8988T (cell line): ENCODE measurements around the gene CAV2.

Experiments
- DNase-seq: peaks from one replicate; pipeline ENCODE4 v3.0.0; 2011

The CAV2 gene

DNA sequence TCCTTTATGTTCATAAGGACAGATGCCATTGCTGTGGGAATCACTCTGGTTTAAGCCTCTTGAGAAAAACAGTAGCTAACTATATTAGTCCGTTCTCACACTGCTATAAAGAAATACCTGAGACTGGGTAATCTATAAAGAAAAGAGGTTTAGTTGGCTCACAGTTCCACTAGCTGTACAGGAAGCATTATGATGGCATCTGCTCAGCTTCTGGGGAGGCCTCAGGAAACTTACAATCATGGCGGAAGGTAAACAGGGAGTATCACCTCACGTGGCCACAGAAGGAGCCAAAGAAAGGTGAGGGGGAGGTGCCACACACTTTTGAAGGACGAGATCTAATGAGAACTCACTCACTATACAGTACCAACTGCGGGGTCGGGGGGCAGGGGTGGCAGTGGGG lies 2.9 kb upstream of the CAV2 start:
- DNase-seq = no peak

- no peak for DNase-seq
These were observed 1.8 kb upstream of the CAV2 start for GRCh38 chr7:116497708-116498107.

GRCh38 chr7:116500078-116500853 lies 728 bp downstream of the CAV2 start:
- no peak for DNase-seq

DNA sequence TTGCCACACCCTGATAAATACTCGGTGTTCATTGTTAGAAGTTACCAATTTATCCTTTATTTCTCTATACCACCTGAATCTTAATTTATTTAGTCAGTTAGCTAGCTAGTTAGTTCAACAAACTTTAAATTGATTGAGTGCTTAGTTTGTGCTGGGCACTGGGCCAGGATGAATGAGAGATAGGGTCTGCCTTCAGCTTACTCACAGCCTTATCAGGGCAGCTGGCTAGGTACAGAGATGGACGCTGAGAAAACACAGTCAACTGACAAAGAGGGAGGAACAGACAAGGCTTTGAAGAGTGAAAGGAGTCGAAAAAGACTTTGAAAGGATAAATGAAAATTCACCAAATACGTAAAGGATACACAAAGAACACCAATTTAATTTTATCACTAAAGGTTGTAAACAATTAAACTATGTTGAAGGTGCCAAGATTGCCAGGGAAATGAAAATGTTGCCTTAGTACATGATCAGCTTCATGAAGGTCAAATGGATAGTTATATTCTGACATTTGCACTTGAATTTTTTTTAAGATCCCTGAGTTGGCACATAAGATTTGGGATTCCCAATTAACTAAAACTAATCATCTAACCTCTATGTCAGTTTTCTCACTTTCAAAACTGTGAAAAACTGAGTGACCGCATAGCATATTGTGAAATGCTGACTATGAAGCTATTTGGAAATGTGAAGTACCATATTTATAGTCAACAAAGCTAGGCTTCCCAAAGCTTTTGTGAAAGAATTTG lies 2.1 kb downstream of the CAV2 start:
- DNase-seq = no peak

DNA sequence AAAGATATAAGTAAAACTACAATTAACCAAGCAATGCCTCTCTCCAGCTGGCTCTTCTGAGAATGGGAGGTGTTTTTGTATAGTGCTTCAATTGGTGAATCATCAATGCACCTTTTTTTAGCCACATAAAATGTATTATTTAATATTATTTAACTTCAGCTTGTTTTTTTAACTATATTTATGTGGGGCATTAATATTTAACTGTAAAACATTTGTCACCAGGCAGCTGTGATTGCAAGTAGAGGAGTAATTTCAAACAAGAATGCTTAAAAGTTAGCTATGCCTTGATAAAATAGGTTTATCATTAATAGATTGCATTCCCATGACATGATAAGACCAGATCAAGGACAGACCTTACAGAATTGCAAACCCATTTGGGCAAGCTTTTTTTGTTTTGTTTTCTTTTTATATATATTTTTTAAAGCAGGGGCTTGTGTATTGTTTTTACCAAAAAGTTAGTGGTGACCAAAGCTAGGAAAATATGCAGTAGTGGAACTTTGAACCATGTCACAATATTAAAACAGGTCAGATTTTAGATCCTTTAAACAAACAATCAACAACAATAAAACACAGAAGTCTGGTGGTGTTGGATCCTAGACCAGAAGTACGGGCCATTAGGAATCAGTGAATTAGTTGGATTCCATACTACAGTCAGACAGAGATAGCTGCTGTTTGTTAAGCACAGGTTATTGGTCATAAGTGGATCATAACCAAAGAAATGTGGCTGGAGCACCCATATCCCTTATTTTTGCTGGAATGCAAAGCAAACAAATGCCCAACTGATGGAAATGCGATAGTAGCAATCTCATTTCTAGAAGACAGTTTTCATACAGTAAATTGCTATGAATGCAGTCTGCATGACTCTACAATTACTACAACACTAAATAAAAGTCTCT lies 2.9 kb downstream of the CAV2 start:
- DNase-seq = no peak

DNA sequence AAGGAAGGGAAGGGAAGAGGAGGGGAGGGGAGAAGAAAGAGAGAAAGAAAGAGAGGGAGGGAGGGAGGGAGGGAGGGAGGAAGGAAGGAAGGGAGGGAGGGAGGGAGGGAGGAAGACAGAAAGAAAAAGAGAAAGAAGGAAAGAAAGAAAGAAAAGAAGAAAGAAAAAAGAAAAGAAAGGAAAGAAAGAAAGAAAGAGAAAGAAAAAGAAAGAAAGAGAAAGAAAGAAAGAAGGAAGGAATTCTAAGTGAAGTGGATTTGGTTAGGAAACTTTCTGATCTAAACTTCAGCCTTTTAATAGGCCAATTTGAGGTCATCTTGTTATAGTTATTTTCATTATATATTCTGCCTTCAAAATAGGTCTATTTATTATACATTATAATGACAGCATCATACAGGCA lies 4.3 kb downstream of the CAV2 start:
- no peak for DNase-seq

DNA sequence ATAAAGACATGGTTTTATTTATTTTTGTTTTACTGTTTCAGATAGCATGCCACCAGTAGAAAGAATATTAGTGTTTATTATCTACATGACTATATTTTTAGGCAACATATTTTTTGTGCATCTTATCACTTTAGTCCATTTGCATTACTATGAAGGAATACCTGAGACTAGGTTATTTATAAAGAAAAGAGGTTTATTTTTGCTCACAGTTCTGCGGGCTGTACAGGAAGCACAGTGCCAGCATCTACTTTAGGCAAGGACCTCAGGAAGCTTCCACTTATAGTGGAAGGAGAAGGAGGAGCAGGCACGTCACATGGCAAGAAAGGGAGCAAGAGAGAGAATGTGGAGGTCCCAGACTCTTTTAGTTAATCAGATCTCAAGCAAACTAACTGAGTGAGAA lies 5.7 kb downstream of the CAV2 start:
- DNase-seq = no peak

DNA sequence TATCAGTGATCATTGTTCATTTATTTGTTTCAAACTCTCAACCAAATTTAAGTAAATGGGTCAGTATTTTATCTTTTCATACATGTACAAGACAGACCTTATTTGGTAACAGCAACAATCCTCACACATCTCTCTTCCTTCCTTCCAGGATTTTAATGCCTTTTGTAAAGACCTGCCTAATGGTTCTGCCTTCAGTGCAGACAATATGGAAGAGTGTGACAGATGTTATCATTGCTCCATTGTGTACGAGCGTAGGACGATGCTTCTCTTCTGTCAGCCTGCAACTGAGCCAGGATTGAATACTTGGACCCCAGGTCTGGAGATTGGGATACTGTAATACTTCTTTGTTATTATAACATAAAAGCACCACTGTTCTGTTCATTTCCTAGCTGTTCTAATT lies 6.3 kb downstream of the CAV2 start:
- DNase-seq = no peak

DNA sequence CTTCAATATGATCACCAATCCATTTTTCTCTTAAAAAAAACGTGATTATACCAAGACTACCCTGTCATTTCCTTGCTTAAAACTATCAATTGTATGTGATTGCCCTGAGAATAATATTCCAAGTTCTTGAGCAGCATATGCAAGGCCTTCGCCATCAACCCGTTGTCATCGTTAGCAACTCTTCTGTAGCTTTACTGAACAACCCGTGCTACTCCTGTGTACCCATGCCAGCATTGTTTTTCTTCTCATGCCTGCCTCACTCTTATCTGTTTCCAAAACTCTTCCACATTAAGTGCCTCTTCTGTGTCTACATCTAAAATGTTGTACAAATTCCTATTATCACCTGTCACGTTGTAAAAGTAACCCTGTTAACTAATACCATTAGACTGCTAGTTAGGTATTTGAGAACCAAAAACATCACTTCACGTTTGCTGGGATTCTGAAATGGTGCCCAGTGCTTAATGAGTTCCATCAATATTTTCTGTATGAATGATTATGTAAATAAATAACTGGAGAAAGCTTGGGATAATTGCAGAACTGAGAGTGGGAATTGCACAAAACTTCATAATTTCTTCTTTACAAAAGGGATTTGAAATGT lies 10.5 kb downstream of the CAV2 start:
- no peak for DNase-seq

DNA sequence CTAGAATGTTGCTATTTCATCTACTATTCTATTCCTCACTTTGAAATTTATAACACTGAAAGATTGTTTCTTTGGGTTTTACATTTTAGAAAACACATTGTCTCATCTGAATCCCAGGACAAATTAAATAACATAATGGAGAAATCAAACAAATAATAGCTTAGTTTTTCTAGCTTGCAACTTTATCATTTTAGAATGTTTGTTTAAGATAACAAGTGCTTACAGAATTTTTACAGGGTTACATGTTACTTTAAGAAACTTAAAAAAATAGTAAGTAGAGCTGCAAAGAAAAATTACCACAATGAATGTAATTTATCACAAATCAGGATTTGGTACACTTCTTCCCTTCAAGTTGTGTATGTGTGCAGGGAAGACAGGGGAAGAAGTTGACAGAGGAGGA lies 11.3 kb downstream of the CAV2 start:
- DNase-seq = no peak

DNA sequence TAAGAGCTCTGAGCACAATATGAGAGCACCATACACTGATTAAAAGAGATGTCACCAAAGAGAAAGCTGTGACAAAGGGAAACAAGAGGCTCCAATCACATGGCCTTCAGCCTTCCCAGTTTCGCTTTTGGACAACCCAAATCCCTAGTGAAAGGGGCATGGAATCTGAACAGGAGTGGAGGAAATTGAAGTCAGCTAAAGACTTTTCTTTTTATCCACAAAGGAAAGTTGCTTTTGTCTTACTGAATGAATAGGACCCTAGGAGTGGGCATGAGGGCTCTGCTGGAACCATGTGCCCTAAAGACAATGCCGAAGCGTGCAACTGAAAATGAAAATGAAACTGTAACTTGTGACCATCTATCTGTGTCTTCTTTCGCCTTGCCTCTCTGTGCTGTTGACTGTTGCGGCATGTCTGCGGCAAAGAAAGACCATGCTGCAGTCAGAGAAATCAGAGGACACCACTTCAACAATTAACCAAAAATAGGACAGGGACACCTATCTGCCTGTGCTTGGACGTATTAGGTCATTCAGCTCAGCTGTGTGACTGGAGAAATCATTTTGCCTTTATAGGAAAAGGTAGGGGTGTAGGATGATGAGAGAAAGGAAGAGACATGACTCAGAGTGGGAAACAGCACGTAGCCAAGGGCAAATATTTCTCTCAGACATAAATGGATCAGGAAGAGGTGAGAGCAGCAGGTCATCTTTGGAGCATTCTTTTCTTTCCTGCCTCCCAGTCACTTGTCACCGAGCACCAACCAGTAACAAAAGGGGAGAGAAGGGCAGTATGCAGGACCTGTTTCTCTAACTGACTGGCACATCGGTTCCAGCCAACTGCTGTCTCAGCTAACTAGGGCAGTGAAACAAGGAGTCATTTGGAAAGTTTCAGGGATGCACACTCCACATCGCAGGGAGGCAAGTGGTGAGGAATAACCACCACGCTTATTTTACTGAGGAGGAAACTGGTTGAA lies 12.3 kb downstream of the CAV2 start:
- no peak for DNase-seq

DNA sequence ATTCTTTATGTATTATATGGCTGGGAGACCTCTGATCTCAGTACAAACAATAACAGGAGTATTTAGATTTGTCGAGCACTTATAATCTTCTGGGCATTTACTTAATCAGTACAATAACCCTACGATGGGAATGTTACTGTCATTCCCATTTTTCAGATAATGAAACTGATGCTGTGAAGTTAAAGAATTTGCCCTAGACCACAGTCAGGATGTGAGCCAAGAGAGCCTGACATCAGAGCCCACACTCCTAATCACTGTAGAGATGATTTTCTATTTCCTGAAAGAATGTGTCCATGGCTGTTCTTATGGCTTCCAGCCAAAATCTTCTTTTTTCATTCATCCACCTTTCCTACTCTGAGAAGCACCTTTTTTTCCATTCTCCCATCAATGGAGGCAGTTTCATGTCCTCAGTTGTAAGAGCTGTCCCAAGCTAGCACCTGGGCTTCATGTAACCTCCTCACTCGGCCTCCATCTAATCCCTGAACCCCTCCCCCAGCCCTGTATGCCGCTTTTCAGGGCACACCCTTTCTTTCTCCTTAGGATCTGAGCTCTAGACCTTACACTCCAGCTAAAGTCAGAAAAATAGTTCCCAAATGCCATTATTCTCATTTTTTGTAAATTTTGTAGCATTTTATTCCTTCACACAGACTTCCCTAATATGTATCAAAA lies 13.1 kb downstream of the CAV2 start:
- DNase-seq = no peak

GRCh38 chr7:116515584-116515983 lies 16.0 kb downstream of the CAV2 start:
- no peak for DNase-seq

- no peak for DNase-seq
These were observed 16.8 kb downstream of the CAV2 start for GRCh38 chr7:116516324-116516723.

- DNase-seq = no peak
These were observed 18.1 kb downstream of the CAV2 start for GRCh38 chr7:116517626-116518025.

DNA sequence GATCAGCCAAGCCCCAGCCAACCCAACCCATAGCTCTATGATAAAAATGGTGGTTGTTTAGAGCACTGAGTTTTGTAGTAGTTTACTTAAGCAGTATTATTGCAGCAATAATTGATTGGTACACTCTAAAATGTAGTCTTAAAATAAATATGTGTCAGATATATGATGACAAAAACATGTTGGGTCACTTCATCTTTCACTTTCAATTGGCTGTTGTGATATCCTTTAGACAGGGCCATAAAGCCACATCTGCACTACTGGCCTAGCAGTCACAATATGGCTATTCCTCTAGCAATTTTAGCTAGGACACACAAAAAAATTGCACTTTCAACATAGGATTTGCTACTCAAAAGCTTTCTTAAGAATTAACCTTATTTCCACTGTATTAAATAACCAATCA lies 19.4 kb downstream of the CAV2 start:
- DNase-seq = no peak

GRCh38 chr7:116521046-116521664 lies 21.6 kb downstream of the CAV2 start:
- DNase-seq = no peak

DNA sequence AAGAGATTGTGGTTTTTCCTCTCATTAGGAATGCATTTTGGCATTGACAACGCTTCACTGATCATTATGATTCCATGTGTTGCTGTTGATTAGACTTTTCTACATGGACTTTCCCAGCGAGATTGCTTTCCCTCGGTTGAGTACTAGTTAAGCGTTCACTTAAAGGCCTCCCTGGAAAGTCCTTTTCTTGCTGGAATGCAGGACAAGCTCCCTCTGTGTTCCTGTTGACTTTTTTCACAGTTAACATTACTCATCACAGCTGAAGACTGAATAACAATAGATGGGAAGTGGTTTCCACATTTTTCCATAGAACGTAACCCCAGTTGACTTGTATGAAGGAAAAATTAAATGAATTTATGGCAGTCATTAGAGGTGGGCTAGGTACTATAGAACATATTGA lies 22.7 kb downstream of the CAV2 start:
- no peak for DNase-seq

DNA sequence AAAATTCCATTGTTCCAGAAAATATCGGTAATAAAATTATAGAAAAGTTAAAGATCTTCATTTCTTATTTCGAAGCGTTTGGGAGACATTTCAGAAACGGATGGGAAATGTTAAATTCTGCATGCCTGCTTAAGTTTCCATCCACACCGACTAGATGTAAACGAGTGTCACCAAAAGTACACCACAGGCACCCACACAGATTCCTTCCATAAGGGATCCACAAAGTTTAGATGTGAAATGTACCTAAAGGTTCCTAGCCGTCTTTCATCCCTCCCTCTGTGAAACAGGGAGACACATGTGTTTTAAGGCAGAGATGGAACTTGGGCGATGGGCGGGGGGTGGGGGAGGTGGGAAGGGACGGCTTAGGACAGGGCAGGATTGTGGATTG lies 24.7 kb downstream of the CAV2 start:
- no peak for DNase-seq

- DNase-seq = peak; percentile 62
These were observed 25.2 kb downstream of the CAV2 start, which contains the start of gene CAV1 for GRCh38 chr7:116524609-116525297. TSS of gene CAV1 (plus strand) at chr7:116525036. CDS start at chr7:116525063, 27 bp downstream.
